Esophagus mucosa (tissue), 1 donor: ENCODE measurements around the gene DNAH17. TPM values are rescaled to one million over a fixed set of nuclear protein-coding genes. Genes with fewer than 3 reads are reported as not detected.
A peak's percentile ranks its signal among the peaks of the same experiment; 100 is the strongest.

Experiments
- ATAC-seq: fragments of 200-7000 bp; cut with Tn5 transposase; one replicate; pipeline ENCODE4 v1.9.1; 2020
- total RNA-seq: library from RNA; stranded (reverse); gene quantifications from one replicate; pipeline ENCODE4 v1.2.4, GENCODE V29; 2023
- donor health status: DM: yes; HTN: yes; CAD: no.

The DNAH17 gene
- total RNA-seq, 1 donor from 2014 or later, result 0.12 TPM

DNA sequence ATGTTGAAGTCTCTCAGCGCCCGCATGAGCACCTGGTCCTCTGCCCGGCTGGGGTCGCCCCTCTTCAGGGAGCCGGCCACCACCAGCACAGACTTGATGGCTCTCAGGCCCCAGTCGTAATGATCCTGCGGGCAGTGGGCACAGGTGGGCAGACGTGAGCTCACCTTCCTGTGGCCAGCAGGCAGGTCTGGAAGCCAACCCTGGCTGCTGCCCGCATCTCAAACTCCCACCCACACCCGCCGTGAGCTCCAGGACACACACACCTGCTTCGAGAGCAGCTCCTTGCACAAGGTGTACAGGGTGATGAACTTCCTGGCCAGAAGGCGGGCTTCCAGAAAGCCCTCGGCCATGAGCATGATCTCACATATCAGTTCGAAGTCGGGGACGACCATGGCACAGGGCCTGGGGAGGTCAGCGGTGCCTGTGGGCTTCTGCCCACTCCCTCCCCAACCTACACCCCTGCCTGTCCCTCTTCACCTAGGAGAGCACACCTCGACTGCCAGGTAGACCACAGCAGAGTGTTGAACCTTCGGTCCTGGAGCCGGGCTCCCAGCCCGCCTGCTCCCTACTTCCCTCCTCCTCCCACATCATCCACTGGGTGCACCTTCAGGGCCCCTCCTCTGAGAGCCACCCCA lies 82.4 kb downstream of the DNAH17 start:
- no peak for ATAC-seq

DNA sequence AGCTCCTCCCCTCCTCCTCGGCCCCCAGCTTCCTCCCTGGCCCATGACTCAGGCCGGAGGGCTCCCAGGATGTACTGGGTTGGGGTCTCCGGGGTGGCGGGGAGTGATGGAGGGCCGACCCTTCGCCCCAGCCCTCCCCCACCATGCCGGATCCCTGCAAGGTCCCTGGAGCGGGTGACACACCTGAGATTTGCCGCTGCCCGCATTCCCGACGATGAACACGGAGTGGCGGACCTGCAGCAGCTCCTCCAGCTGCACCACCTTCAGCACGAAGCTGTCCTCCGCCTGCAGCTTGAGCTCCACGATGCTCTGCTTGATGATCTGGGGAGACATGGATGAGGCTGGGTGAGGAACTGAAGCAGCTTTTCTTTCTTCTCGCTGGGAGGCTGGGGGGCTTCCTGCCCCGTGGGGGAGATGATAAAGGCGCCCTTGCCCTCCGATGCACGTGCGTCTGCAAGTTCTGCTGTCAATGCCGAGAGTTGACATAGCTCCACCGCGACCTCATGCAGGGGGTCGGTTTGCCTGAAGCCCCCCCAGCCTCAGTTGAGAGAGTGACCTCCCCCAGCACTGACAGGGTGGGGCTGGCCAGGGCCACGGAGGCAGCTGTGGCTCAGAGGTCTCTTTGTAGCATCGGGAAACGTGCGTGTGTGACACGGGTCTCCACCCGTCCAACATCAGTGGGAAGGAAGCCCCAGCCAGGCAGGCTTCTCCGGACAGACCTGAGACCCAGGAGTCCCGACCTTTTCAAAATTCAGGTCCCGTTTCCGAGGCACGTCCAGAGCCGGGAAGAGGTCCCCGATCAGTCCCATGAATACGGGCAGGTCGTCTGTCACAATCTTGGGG lies 83.1 kb downstream of the DNAH17 start:
- no peak for ATAC-seq

DNA sequence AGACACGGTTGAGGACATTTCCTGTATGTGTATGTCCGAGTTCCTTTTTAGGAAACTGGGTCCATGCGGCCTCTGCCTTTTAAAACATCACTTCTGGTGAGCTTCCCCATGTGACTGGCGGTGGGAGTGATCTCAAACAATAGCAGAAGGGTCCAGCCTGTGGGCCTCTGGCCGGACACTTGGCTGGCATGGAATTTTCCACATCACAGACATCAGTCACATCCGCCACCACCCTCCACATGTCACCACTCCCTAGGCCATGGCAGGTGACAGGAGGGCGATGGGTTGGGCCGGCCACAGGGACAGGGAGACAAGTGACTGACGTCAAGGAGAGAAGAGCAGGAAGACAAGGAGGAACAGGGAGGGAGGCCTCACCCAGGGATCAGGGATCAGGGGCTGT lies 83.7 kb downstream of the DNAH17 start:
- no peak for ATAC-seq

DNA sequence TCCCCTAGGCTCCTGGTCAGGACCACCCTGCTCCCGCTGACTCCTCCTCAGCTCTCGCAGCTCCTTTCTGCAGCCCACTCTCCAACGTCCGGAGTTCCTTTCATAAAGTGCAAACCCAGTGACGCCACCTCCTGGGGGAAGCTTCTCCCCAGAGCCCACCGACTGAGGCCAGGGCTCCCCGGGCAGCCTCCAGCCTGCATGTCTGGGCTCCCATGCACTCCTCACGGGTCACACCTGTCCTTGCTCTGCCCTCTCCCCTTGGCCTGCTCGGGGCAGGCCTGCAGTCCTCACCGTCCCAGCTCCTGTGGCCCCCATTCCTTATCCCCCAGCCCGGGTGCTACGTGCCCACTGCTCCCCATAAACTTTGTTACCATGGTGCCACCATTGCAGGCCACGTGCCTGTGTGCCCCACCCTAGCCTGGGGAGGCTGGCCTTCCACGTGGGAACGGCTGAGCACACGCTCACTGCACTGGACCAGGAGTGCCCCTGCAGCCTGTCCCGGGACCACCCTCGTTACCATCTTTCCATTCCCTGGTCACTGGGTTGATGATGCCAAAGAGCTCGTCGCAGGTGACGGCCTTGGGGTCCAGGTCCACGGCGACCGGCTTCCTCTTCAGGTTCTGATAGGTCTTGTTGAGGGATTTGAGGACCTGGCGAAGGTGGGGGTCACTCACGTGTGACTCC lies 84.9 kb downstream of the DNAH17 start:
- no peak for ATAC-seq

DNA sequence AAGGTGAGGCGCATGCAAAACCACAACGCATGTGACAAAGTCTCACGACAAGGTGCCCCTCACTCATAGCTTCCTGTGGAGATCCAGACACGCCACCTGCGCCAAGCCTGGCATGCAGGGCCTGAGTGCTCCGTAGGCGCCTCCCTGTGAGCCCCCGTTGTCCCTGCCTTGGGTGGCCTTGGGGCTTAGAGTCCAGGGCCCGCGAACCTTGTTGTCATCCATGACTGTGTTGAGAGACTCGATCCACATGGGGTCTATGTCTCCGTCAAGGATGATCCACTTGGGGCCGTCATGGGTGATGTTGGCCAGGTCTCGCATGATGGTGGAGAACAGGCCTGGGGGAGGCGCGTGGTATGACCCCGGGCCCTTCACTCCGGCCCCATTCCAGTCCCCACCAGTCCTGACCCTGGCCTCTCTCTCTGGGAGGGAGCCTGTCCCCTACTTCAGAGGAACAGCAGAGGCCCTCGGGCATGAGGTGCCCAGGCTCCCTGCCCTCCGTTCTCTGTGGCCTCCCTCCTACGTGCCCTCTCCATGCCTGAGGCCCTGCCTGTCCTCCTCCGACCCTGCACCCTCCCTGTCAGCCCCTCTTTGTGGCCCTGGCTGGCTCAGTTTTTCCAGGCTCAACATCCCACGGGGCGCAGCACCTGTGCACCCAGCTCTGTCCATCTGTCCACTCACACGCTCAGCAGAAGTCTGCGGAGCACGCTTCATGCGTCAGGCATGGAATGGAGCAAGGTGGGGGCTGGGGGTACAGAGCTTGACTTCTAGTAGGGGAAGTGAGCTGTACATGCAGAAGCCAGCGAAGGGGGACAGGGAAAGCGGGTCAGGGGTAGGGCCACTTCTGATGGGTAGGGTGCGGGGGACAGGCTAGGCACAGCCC lies 85.7 kb downstream of the DNAH17 start:
- no peak for ATAC-seq

DNA sequence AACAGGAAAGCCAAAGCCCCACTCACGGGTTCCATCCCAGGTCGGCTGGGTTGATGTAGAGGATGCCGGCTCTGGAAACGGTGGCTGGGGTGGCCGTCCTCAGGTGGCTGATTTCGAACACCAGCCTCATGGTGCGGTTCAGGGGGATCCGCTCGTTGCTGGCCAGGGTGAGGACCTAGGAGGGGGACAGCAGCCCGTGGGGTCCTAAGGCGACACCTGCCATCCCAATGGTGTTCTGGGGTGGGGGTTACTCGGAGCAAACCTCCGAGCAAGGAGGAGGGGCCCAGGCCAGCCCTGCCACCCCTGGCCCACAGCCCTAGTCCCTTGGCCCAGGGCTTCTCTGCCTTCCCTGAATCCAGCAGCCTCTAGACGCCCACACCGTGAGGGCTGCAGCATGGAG lies 86.5 kb downstream of the DNAH17 start:
- no peak for ATAC-seq

DNA sequence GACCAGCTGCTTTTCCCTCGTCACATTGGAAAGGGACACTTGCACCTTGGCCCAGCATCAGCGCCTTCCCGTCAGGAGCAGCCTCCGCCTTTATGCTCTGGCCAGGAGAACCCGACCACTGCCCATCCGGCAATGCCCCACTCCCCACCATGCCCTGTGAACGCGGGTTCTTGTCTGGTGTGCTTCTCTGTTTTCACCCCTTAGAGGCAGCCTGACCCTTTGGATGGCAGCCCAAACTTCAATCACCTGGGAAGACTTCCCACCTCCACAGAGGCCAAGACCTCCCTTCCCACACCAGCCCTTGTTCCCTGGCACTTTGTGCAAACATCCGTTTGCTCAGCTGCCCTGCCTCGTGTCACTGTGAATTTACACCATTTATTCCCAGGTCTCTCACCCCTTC lies 87.0 kb downstream of the DNAH17 start:
- no peak for ATAC-seq

DNA sequence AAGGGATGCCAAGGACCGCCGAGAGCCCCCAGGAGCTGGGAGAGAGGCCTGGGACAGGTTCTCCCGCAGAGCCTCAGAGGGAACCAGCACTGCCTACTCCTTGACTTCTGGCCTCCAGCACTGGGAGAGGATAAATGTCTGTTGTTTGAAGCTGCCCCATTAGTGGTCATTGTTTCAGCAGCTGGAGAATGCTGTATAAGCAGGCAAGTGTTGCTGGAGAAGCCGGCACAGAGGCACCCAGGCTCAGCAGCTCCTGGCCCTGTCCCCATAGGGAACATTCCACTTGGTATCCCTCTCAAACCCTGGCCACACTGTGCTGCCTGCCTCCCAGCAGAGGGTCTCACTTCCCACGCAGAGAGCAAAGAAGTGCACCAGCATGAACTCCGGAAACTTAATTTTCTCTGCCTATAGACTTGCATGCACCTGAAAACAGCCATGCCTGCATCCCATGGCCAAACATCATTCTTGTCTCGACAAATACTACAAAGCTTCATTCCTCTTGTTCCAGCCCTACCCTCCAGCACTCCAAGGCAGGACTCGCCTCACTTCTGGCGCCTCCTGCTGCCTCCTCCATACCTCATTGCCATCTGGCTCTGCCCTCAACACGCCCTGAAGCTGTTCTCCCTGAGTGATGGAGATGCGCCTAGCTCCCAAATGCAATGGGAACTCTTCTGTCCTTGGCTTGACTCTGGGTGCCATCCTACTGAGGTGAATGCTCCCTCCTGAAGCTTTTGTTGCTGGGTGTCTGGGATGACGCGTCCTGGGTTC lies 88.1 kb downstream of the DNAH17 start:
- peak; percentile 61 for ATAC-seq

DNA sequence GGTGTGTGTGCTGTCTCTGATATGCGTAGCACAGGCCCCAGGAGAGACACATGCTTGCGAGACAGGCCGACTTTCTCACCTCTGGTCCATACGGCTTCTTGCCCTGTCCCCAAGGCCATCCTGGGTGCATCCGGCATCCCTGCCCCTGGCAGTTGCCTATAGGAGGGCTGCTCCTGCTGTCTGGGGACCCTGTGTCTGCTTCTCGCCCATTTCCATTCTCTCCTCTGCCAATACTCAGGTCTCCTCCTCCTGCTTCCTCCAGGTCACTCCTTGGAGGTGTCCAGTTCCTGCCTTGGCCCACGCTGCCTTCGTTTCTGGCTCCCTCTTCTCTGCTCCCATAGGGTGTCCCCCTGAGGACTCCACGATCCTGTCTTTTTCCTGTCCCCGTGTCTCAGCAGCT lies 89.0 kb downstream of the DNAH17 start:
- no peak for ATAC-seq

DNA sequence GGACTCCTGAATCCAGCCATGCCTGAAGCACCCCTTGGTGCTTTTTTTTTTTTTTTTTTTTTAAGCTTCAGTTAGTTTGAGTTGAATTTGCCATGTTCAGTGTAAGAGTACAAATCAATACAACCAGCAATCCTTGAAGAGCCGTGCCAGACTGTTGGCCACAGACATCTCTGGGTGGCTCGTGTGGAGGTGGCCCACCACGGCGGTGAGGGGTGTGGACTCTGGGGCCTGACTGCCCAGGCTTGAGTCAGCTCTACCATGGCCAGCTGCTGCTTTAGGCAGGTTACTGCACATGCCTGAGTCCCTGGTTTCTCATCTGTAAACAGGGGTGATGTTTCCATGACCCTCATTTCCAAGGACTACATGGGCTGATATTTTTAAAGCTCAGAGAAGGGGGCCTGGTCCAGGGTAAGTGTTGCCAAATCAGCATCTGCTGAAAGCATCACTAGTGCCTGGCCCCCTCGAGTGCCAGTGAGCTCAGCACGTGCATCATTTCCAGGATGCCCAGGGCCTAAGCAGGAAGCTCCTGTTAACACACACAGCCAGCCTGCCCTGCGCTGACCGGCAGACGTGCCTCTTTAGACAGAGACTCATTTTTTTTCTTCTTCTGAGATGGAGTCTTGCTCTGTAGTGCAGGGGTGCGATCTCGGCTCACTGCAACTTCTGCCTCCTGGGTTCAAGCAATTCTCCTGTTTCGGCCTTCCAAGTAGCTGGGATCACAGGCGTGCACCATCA lies 90.1 kb downstream of the DNAH17 start:
- no peak for ATAC-seq

DNA sequence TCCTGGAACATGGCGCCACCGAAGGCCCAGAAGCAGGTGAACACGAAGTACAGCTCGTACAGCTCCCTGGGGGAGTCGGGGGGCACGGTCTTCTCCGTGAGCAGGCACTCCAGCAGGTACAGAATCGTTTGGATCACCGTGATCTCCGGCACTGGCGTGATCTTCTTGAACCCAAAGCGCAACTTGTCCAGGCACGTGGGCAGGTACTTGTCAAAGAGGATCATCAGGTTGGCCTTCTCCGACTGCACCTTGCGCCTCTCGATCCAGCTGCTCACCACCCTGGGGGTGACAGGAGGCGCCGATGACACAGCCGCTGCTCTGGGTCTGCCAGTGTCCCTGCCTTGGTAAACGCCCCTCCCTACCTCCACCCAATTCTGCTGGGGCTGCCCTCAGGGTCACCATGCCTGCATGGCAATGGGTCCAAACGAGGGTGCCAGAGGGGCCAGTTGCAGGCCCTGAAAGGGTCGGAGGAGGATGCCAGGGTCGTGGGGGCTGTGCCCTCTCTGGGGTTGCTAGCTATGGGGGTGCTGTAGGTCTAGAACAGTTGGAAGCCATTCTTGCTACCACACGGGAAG lies 90.9 kb downstream of the DNAH17 start:
- no peak for ATAC-seq

DNA sequence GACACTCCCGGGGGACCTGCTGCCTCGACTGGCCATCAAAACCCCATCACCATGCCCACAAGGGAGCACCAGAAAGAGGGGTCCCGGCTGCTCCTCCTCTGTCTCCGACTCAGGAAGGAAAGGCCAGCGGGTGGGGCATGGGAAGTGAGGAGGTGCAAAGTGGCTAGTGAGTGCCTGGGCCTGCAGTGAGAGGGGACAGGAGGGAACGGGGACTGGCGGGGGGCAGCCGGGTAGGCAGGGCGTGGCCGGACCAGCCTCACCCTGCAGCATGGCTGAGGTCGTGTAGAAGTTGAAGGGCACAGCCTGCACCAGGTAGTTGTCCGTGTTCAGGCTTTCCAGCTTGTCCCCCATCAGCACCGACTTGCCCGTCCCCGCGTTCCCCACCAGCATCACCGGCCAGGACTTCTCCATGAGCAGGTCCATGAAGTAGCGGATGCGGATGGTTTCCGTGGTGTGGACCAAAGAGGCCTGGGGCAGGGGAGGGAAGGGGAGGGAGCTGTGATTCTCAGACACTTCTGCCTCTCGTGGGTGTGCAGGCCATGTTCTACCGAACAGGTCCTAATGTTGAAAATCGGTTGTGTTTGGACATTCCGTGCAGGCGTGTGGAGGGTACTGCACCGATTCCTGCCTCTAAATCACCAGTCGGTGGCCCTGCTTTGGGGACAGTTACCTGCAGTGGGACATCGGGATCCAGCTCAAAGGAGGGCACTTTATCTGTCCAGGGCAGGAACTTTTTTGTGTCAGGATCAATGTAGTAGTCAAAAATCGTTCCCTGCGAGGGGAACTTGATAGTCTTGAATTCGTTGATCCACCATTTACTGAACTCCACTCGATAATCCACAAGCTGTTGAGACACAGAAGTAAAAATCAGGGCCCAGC lies 91.7 kb downstream of the DNAH17 start:
- no peak for ATAC-seq

DNA sequence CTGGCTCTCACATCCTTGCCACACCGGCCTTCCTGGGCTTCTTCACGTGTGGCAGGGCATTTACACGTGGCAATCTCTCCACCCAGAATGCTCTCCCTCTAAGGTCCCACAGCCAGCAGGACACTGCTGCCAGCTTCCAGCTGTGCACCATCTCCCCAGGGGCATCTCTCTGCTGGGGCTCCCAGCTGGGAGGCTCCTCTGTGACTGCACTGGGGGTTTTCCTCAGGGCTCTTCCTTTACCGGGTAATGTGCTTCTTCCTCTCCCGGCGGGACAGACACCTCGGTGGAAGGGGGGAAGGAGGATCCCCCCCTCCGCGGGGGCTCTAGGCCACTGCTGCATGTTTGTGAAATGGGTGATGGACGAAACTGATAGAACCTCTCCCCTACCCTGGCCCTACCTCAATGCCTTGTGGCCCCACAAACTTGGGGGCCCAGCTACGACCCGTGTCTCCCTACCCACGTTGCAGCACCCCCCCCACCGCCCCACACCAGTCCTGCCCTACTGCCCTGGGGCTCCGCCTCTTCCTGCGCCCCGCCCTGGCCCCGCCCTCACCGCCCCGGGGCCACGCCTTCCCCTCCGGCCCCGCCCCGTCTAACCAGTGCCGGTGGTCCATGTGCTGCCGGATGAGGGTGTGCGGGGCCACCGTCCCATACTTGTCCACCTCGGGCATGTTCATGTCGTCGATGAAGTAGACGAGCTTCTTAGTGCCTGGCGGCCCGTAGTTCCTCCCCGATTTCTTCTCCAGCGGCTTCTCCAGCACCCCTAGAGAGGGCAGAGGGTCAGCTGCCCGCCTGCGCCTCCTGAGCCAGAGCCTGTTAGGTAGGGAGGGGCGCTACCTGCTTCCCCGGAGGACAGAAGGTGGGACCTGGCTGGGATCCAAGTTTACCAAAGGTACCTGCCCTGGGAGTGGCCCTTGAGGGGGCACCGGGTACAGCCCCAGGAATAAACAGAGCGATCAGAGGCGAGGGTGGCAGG lies 92.6 kb downstream of the DNAH17 start:
- peak; percentile 25 for ATAC-seq

DNA sequence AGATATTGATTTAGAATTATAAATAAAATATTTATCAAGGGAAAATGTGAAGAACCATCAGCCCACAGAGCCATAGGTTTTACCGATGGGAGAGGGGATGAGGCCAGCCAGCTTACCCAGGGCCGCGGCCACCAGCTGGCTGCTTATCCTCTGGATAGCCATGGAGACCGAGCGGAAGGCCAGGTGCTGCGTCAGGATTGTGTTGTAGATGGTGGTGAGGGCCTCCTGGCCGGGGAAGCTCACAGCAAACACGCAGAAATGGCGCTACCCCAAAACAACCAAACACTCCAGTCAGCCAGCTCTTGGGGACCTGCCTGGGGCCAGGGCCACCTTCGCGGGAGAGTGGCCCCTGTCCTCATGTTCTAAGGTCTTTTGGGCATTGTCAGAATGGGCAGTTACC lies 97.8 kb downstream of the DNAH17 start:
- no peak for ATAC-seq

DNA sequence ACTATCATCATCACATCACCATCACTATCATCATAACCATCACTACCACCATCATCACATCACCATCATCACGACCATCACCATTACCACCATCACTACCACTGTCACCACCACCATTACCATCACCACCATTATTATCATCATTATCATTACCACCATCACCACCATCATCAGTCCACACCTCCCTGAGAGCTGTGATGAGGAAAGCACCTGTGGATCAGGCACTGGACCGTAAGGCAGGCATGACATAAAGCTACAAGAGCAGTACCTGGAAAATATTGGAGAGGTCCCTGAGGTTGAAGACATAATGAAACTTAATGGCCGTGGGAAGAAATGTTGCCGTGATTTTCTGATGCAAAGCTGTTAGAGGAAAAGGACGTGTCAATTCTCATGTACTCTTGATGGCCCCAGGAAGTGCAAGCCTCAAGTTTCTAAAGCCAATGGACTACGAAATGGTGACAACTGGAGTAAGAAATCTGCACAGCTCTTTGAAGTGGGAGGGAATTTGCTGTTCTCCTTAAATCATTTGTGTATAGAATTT lies 98.4 kb downstream of the DNAH17 start:
- ATAC-seq, result no peak

DNA sequence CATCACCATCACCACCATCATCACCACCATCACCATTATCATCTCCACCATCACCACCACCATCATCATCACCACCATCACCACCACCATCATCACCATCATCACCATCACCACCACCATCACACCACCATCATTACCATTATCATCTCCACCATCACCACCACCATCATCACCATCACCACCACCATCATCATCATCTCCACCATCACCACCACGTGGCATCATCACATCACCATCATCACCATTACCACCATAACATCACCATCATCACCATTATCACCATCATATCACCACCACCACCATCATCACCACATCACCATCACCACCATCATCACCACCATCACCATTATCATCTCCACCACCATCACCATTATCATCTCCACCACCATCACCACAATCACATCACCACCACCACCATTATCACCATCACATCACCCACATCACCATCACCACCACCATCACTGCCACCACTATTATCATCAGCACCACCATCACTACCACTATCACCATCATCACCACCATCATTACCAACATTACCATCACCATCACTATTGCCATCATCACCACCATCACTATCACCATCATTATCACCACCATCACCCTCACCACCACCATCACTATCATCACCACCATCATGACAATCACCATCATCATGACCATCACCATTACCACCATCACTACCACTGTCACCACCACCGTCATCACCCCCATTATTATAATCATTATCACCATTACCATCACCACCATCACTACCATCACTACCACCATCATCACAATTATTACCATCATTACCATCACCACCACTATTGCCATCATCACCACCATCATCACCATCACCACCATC lies 99.1 kb downstream of the DNAH17 start:
- no peak for ATAC-seq

DNA sequence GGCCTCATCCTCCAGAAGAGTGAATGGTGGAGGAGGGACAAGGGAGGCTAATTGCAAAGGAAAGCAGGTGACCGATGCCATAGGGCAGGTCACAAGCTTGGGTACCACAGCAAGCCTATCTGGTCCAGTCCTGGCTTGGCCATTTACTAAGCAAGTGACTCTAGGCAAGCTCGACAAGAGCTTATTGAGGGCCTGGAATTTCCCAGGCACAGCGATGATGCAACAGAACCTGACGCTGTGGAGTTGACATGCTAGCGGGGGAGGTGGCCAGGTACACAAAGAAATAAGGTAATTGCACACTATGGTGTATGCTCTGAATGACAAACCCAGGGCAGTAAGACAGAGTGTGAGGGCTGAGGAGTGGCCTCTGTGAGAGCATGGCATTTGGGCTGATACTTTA lies 100.2 kb downstream of the DNAH17 start:
- ATAC-seq, result no peak
